ENCODE measurements around the gene RAB34. TPM values are rescaled to one million over a fixed set of nuclear protein-coding genes. Genes with fewer than 3 reads are reported as not detected.
"Not testable (repeated sequence)": the region's sequence is repeated elsewhere in the genome, so short reads cannot be mapped to it uniquely, and the experiment has no call there.

RAB34 gene
- total RNA-seq, 1 experiment from 2014 or later = 449 TPM

GRCh38 chr17:28728364-28729200, 10.9 kb upstream of the RAB34 start, which contains the start of gene NEK8:
NEK8 (plus strand) TSS chr17:28728788; CDS start chr17:28728814, 26 bp downstream.
- DNase-seq (ENCODE audit: low read depth) = peak; percentile 88

GRCh38 chr17:28726627-28727491, 9.2 kb upstream of the RAB34 start:
- peak; percentile 93 for DNase-seq (ENCODE audit: low read depth)

GRCh38 chr17:28726226-28726626, 8.6 kb upstream of the RAB34 start, which contains the start of gene TLCD1:
TLCD1 (minus strand) TSS chr17:28726233; CDS start chr17:28726097, 136 bp downstream.
- no peak for DNase-seq (ENCODE audit: low read depth)

- peak; percentile 80 for DNase-seq (ENCODE audit: low read depth)
These were observed 8.1 kb upstream of the RAB34 start for GRCh38 chr17:28725660-28726225.

- DNase-seq (ENCODE audit: low read depth) = peak; percentile 59
These were observed 7.5 kb upstream of the RAB34 start for GRCh38 chr17:28725166-28725659.

- no peak for DNase-seq (ENCODE audit: low read depth)
These were observed 7.0 kb upstream of the RAB34 start for GRCh38 chr17:28724500-28725165.

GRCh38 chr17:28723836-28724499, 6.3 kb upstream of the RAB34 start:
- not testable (repeated sequence) for DNase-seq (ENCODE audit: low read depth)

- no peak for DNase-seq (ENCODE audit: low read depth)
These were observed 5.6 kb upstream of the RAB34 start for GRCh38 chr17:28723159-28723835.

GRCh38 chr17:28722417-28723158, 4.9 kb upstream of the RAB34 start:
- no peak for DNase-seq (ENCODE audit: low read depth)

GRCh38 chr17:28720997-28721329, 3.3 kb upstream of the RAB34 start:
- DNase-seq (ENCODE audit: low read depth) = not testable (repeated sequence)

- no peak for DNase-seq (ENCODE audit: low read depth)
These were observed 2.8 kb upstream of the RAB34 start for GRCh38 chr17:28720247-28720996.

GRCh38 chr17:28719021-28719433, 1.4 kb upstream of the RAB34 start:
- no peak for DNase-seq (ENCODE audit: low read depth)

- DNase-seq (ENCODE audit: low read depth) = no peak
These were observed 809 bp upstream of the RAB34 start for GRCh38 chr17:28718333-28719020.

- DNase-seq (ENCODE audit: low read depth) = no peak
These were observed 709 bp downstream of the RAB34 start for GRCh38 chr17:28716740-28717577.

- no peak for DNase-seq (ENCODE audit: low read depth)
These were observed 2.5 kb downstream of the RAB34 start for GRCh38 chr17:28715217-28715616.

GRCh38 chr17:28714281-28714680, 3.4 kb downstream of the RAB34 start:
- no peak for DNase-seq (ENCODE audit: low read depth)

Data from LHCN-M2 (cell line).